RWPE1 (cell line): ENCODE data around the gene TRRAP.

ENCODE experiments used
- CTCF ChIA-PET: fragments of 350-600 bp; sonication (Branson Sonifier 250); formaldehyde crosslinking; extraction: SDS; loops from one replicate; lab custom pipeline; 2021; lab: Yijun Ruan, JAX
- POLR2A ChIA-PET: fragments of 400-600 bp; formaldehyde crosslinking; extraction: SDS; loops from one replicate; lab custom pipeline; 2020; ENCODE audit warnings: antibody characterized with exemption; ENCODE audit not compliant: low non-redundant PET; lab: Yijun Ruan, JAX
- DNase-seq: peaks from one replicate; pipeline ENCODE4 v3.0.0; 2012; ENCODE audit warnings: low spot score
- H3K27ac ChIP-seq: fragments of 450-650 bp; 2 replicates; pipeline ENCODE4 v1.5.1; 2017
- TF ChIP-seq, protein P1 (sequence below): fragments of 450-650 bp; conservative IDR thresholded peaks from 2 replicates; pipeline ENCODE4 v1.5.1; 2017; ENCODE audit warnings: low read depth, mild to moderate bottlenecking

TRRAP gene

DNA sequence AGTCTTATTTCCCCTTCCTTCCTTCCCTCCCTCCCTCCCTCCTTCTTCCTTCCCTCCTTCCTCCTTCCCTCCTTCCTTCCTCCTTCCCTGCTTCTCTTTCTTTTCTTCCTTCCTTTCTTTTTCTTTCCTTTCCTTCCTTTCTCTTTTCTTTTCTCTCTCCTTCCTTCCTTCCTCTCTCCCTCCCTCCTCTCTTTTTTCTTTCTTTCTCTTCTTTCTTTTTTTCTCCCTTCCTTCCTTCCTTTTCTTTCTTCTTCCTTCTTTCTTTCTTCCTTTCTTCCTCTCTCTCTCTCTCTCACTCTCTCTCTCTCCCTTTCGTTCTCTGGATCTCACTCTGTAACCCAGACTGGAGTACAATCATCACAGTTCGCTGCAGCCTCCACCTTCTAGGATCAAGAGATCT, 14.7 kb upstream of the TRRAP start:
- ChIA-PET POLR2A (no interaction called here), CTCF (interaction anchor here (0.9 kb wide), 1 partner anchor 9 kb away, joined by 4 read pairs; no protein-coding TSS in a partner anchor)
- H3K27ac ChIP-seq, result no peak overlapping the region
- TF ChIP-seq, protein P1, sequence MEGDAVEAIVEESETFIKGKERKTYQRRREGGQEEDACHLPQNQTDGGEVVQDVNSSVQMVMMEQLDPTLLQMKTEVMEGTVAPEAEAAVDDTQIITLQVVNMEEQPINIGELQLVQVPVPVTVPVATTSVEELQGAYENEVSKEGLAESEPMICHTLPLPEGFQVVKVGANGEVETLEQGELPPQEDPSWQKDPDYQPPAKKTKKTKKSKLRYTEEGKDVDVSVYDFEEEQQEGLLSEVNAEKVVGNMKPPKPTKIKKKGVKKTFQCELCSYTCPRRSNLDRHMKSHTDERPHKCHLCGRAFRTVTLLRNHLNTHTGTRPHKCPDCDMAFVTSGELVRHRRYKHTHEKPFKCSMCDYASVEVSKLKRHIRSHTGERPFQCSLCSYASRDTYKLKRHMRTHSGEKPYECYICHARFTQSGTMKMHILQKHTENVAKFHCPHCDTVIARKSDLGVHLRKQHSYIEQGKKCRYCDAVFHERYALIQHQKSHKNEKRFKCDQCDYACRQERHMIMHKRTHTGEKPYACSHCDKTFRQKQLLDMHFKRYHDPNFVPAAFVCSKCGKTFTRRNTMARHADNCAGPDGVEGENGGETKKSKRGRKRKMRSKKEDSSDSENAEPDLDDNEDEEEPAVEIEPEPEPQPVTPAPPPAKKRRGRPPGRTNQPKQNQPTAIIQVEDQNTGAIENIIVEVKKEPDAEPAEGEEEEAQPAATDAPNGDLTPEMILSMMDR, result no peak
- DNase-seq, result no peak

DNA sequence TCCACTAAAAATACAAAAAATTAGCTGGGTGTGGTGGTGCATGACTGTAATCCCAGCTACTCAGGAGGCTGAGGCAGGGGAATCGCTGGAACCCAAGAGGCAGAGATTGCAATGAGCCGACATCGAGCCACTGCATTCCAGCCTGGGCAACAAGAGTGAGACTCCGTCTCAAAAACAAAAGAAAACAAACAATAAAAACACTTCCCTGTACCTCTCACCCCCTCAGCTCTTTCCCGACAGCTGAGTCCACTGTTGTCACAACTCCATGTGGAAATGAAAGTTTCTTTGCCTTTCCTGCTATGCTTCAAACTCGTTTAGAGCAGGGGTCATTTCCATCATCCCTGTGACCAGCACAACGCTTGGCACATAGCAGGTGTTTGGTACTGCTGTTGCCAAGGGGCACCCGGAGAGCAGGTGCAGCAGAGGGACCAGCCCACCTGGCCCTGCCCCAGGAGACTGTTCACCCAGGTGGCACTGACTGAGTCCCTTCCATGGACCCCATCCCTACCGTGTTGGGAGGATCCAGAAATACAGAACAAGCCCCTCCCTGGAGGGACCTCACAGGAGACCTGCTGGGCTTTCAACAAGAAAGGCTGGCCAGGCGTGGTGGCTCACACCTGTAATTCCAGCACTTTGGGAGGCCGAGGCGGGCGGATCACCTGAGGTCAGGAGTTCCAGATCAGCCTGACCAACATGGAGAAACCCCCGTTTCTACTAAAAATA, 13.4 kb upstream of the TRRAP start:
- POLR2A ChIA-PET, result no interaction called here
- DNase-seq, result no peak
- TF ChIP-seq, protein P1, result no peak
- no peak overlapping the region for H3K27ac ChIP-seq
- CTCF ChIA-PET, result interaction anchor here (0.6 kb wide), 1 partner anchor 21 kb away, joined by 4 read pairs; no protein-coding TSS in a partner anchor

DNA sequence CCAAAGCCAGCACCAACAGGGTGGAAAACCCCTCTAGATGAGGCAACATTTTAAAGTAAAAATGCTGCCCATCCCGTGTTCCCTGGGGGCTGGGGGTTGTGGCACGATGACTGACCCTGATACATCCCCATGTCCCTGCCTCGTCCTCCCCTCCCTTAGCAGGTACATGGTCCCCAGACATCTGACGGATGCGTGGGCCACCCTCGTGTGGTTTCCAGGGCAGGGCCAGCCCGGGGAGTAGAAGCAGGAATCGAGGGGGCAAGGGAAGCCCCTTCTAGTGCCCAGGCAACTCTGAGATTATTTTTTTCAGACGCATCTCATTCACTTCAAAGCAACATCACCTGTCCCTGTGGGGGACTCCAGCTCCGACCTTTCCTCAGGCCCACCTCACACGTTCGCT, 12.0 kb upstream of the TRRAP start:
- TF ChIP-seq, protein P1, result no peak
- no peak overlapping the region for H3K27ac ChIP-seq
- CTCF ChIA-PET, result interaction anchor here (0.6 kb wide), 2 partner anchors 24 to 511 kb away, joined by 3 to 4 read pairs; no protein-coding TSS in a partner anchor

GRCh38 chr7:98866765-98867164, 11.6 kb upstream of the TRRAP start:
- POLR2A ChIA-PET, result no interaction called here
- TF ChIP-seq, protein P1, result no peak
- H3K27ac ChIP-seq, result no peak overlapping the region
- DNase-seq, result no peak
- CTCF ChIA-PET, result interaction anchor here (0.6 kb wide), 1 partner anchor 511 kb away, joined by 4 read pairs; no protein-coding TSS in a partner anchor

More for the DNA sequence above, 12.0 kb upstream of the TRRAP start:
- POLR2A ChIA-PET, result no interaction called here
- DNase-seq, result no peak

- POLR2A ChIA-PET, result no interaction called here
- CTCF ChIA-PET, result no interaction called here
- TF ChIP-seq, protein P1, result no peak
- no peak overlapping the region for H3K27ac ChIP-seq
- DNase-seq, result no peak
Observed at GRCh38 chr7:98868450-98868849, 9.9 kb upstream of the TRRAP start.

GRCh38 chr7:98869027-98869596, 9.2 kb upstream of the TRRAP start:
- ChIA-PET POLR2A (no interaction called here), CTCF (no interaction called here)
- TF ChIP-seq, protein P1, result no peak
- no peak overlapping the region for H3K27ac ChIP-seq
- DNase-seq, result no peak
